ENCODE results near the gene AMBP.

AMBP gene

GRCh38 chr9:114090798-114091197 is 12.7 kb upstream of the AMBP start:
- Histone ChIP-seq H3K27me3 (no peaks in the 10 kb centered on the region), H3K4me1 (no peaks in the 10 kb centered on the region), H3K9me3 (no peaks in the 10 kb centered on the region; the same call in 1 of the 2 replicates), H3K36me3 (no peaks in the 10 kb centered on the region), H3K4me3 (ENCODE audit: low read depth, low read length) (no peak overlapping the region)
- TF ChIP-seq, protein P1, sequence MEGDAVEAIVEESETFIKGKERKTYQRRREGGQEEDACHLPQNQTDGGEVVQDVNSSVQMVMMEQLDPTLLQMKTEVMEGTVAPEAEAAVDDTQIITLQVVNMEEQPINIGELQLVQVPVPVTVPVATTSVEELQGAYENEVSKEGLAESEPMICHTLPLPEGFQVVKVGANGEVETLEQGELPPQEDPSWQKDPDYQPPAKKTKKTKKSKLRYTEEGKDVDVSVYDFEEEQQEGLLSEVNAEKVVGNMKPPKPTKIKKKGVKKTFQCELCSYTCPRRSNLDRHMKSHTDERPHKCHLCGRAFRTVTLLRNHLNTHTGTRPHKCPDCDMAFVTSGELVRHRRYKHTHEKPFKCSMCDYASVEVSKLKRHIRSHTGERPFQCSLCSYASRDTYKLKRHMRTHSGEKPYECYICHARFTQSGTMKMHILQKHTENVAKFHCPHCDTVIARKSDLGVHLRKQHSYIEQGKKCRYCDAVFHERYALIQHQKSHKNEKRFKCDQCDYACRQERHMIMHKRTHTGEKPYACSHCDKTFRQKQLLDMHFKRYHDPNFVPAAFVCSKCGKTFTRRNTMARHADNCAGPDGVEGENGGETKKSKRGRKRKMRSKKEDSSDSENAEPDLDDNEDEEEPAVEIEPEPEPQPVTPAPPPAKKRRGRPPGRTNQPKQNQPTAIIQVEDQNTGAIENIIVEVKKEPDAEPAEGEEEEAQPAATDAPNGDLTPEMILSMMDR (IDR thresholded peaks at IDR 0.05; ENCODE audit: low read depth, low read length): no peak
- DNase-seq: no peak

DNA sequence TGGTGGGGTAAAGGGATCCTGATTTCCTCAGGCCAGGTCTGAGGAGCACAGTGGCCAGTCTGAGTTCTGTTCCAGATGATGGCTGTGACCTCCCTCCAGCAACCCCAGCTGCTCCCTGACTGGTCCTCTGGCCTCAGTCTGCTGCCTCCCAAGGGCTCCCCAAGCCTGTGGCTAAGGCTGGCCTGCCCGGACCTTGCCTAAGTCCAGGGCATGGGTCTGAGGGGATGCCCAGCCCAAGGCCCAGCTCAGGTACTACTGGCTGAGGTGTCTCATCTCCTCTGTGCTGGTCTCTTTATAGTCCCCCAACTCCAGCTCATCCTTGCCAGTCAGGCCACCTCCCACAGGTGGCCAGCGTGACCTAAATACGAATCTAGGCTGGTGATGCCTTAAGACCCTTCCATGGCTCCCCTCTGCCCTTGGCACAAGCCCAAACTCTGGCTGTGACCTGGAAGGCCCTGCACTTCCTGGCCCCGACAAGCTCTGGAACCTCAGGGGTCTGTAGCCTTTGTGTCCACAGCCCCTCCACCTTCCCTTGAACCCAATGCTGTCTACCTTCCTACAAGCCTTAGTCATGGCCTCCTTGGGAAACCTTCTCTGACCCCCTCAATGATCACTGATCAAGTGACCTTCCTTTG is 11.2 kb upstream of the AMBP start:
- TF ChIP-seq, protein P1 (IDR thresholded peaks at IDR 0.05; ENCODE audit: low read depth, low read length): no peak
- no peak for DNase-seq
- Histone ChIP-seq H3K27me3 (no peaks in the 10 kb centered on the region), H3K4me3 (ENCODE audit: low read depth, low read length) (no peak overlapping the region), H3K4me1 (no peaks in the 10 kb centered on the region), H3K9me3 (no peaks in the 10 kb centered on the region; the same call in 1 of the 2 replicates), H3K36me3 (no peaks in the 10 kb centered on the region)

DNA sequence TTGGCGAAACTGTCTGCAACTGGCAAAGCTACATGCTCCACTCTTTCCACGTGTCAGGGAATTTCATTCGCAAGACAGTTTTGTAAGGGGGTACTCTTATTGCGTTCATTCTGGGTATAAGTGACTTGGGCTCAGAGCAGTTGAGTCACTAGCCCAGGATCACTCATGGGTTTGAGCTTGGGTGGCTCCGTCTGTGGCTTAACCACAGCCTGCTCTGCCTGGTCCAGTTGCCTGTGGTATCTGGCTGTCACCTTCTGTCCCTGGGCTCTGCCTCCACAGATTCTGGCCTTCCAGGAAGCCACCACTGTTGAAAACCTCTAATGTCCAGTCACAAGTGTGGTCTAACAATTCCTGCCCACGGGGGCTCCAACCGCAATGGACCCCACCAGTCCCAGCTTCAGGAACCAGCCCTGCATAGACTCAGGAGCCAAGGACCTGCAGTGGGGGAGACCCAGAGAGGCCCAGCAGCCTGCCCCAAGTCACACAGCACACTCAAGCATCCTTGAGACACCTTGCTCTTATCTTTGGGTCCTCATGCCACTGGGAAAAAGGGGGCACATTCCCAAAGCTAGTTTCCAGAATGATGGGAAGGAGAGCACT is 10.6 kb upstream of the AMBP start:
- no peaks in the 10 kb centered on the region for H3K4me1 ChIP-seq
- no peaks in the 10 kb centered on the region; the same call in 1 of the 2 replicates for H3K9me3 ChIP-seq
- H3K4me3 ChIP-seq (ENCODE audit: low read depth, low read length): no peak overlapping the region
- H3K27me3 ChIP-seq: no peaks in the 10 kb centered on the region
- TF ChIP-seq, protein P1 (IDR thresholded peaks at IDR 0.05; ENCODE audit: low read depth, low read length): no peak
- no peak for DNase-seq
- no peaks in the 10 kb centered on the region for H3K36me3 ChIP-seq

- Histone ChIP-seq H3K36me3 (no peaks in the 10 kb centered on the region), H3K4me1 (no peaks in the 10 kb centered on the region), H3K4me3 (ENCODE audit: low read depth, low read length) (no peak overlapping the region), H3K9me3 (no peaks in the 10 kb centered on the region; the same call in 1 of the 2 replicates), H3K27me3 (no peaks in the 10 kb centered on the region)
- TF ChIP-seq, protein P1 (IDR thresholded peaks at IDR 0.05; ENCODE audit: low read depth, low read length): no peak
- no peak for DNase-seq
Observed at GRCh38 chr9:114087721-114088120, 9.6 kb upstream of the AMBP start.

GRCh38 chr9:114086607-114087006 is 8.5 kb upstream of the AMBP start:
- H3K4me3 ChIP-seq (ENCODE audit: low read depth, low read length): no peak overlapping the region
- no peak for DNase-seq
- no peaks in the 10 kb centered on the region for H3K27me3 ChIP-seq
- no peaks in the 10 kb centered on the region for H3K4me1 ChIP-seq
- H3K36me3 ChIP-seq: no peaks in the 10 kb centered on the region
- TF ChIP-seq, protein P1 (IDR thresholded peaks at IDR 0.05; ENCODE audit: low read depth, low read length): no peak
- no peaks in the 10 kb centered on the region; the same call in 1 of the 2 replicates for H3K9me3 ChIP-seq

GRCh38 chr9:114086009-114086408 is 7.9 kb upstream of the AMBP start:
- peak; percentile 1 for DNase-seq
- Histone ChIP-seq H3K9me3 (no peaks in the 10 kb centered on the region; the same call in 1 of the 2 replicates), H3K4me3 (ENCODE audit: low read depth, low read length) (no peak overlapping the region), H3K4me1 (no peaks in the 10 kb centered on the region), H3K27me3 (no peaks in the 10 kb centered on the region), H3K36me3 (no peaks in the 10 kb centered on the region)
- TF ChIP-seq, protein P1 (IDR thresholded peaks at IDR 0.05; ENCODE audit: low read depth, low read length): no peak
